Gastrocnemius medialis (tissue), 4 donors: ENCODE results near the gene PRR23E. TPM values are rescaled to one million over a fixed set of nuclear protein-coding genes. Genes with fewer than 3 reads are reported as not detected.

Experiments used
- ATAC-seq, 2 donors: fragments of 150-250 bp; one replicate each; pipeline ENCODE4 v1.9.1; 2016
- DNase-seq, 2 donors: peaks; one replicate each; pipeline ENCODE4 v3.0.0-alpha.2; 2019
- H3K27ac ChIP-seq, 4 donors: fragments of 200-600 bp; sonication (generic); 1 replicate in 1 of 4; 2 replicates in 3 of 4; pipeline ENCODE4 v1.5.1; 2016 to 2018; ENCODE audit warnings: mild to moderate bottlenecking in 2 of 4, moderate library complexity in 1 of 4
- H3K27me3 ChIP-seq, 3 donors: fragments of 200-600 bp; sonication (generic) in 2 of 3; 1 replicate in 1 of 3; 2 replicates in 2 of 3; pipeline versions ENCODE4 v1.5.1 to v1.6.0; 2016 to 2019; ENCODE audit warnings: mild to moderate bottlenecking in 1 of 3, moderate library complexity in 1 of 3
- H3K36me3 ChIP-seq, 2 donors: fragments of 200-600 bp; sonication (generic) in 1 of 2; one replicate each; pipeline ENCODE4 v1.5.1; 2017 to 2018
- H3K4me1 ChIP-seq, 2 donors: fragments of 200-600 bp; sonication (generic) in 1 of 2; one replicate each; pipeline ENCODE4 v1.5.1; 2016 to 2017; ENCODE audit warnings: mild to moderate bottlenecking in 2 of 2
- H3K4me3 ChIP-seq, 4 donors: fragments of 200-600 bp; sonication (generic) in 3 of 4; 1 replicate in 1 of 4; 2 replicates in 3 of 4; pipeline ENCODE4 v1.5.1; 2016 to 2019; ENCODE audit warnings: mild to moderate bottlenecking in 2 of 4
- H3K9me3 ChIP-seq, 3 donors: fragments of 200-600 bp; sonication (generic) in 2 of 3; 1 replicate in 1 of 3; 2 replicates in 2 of 3; pipeline ENCODE4 v1.5.1; 2016 to 2019
- CTCF ChIP-seq, 5 experiments: fragments of 450-650 bp in 3 of 5; fragments of 200-600 bp in 2 of 5; sonication (generic) in 2 of 5; IDR thresholded peaks in 4 of 5; conservative IDR thresholded peaks in 1 of 5; 1 replicate in 4 of 5; 2 replicates in 1 of 5; pipeline ENCODE4 v1.5.1; 2016 to 2019; ENCODE audit warnings: antibody characterized with exemption in 5 of 5, mild to moderate bottlenecking in 3 of 5, moderate library complexity in 3 of 5
- POLR2A ChIP-seq, 2 donors: fragments of 450-650 bp; IDR thresholded peaks; one replicate each; pipeline ENCODE4 v1.6.1; 2017; ENCODE audit warnings: antibody characterized with exemption in 2 of 2, mild to moderate bottlenecking in 2 of 2, moderate library complexity in 2 of 2
- in situ Hi-C, 4 donors: fragments of 200-750 bp; cut with MboI; loops; one replicate each; pipeline versions ENCODE4 v1.15.0 to v1.8.0; 2017; ENCODE audit warnings: low sequenced_read_pairs in 4 of 4
- intact Hi-C: fragments of 100-400 bp; cut with DNase I; formaldehyde crosslinking; loops from one replicate; pipeline ENCODE4 v1.15.1; 2023; ENCODE audit warnings: low total_unique reads
- total RNA-seq, 4 donors: library from RNA; depleted of rRNA; stranded (reverse); fragments of >200 nt; gene quantifications; one replicate each; pipeline versions ENCODE4 v1.1.0 to v1.2.3, GENCODE V29; 2016

Gene PRR23E
- total RNA-seq, 4 donors from 2014 or later: not detected

GRCh38 chr3:127161973-127162579 lies 30.9 kb upstream of the PRR23E start:
- Histone ChIP-seq H3K4me3 (no peak overlapping the region), H3K4me1 (no peaks in the 10 kb centered on the region), H3K27me3 (peaks cover 0 to 6% (median 0%) of the 10 kb centered on the region in 3 donors), H3K9me3 (no peaks in the 10 kb centered on the region), H3K36me3 (no peaks in the 10 kb centered on the region), H3K27ac (no peak overlapping the region)
- in situ Hi-C loops: no loop called here
- ATAC-seq: no peak
- TF ChIP-seq POLR2A (IDR thresholded peaks at IDR 0.05): no peak
- no peak for TF ChIP-seq CTCF (IDR thresholded peaks at IDR 0.05 in 4 of 5, conservative IDR thresholded peaks at IDR 0.05 in 1 of 5)
- intact Hi-C loops: loop anchor here (10.0 kb wide), 1 partner anchor 177 kb away; the partner anchor contains the start of gene PLXNA1
- no peak for DNase-seq

- Histone ChIP-seq H3K4me3 (no peak overlapping the region), H3K36me3 (no peaks in the 10 kb centered on the region), H3K4me1 (peaks cover 0 to 2% of the 10 kb centered on the region in 2 donors), H3K27ac (no peak overlapping the region), H3K27me3 (no peaks in the 10 kb centered on the region), H3K9me3 (no peaks in the 10 kb centered on the region)
- intact Hi-C loops: loop anchor here (10.0 kb wide), 1 partner anchor 178 kb away; the partner anchor contains the start of gene PLXNA1
- no peak for DNase-seq
- no peak for TF ChIP-seq CTCF (IDR thresholded peaks at IDR 0.05 in 4 of 5, conservative IDR thresholded peaks at IDR 0.05 in 1 of 5)
- TF ChIP-seq POLR2A (IDR thresholded peaks at IDR 0.05): no peak
- no peak for ATAC-seq
- in situ Hi-C loops: no loop called here
Measured at GRCh38 chr3:127162947-127163645, 29.8 kb upstream of the PRR23E start.

- ATAC-seq (no peak), DNase-seq (no peak)
- intact Hi-C loops: loop anchor here (10.0 kb wide), 1 partner anchor 180 kb away; the partner anchor contains the start of gene PLXNA1
- no peak overlapping the region for H3K4me3 ChIP-seq
- in situ Hi-C loops: no loop called here
- H3K36me3 ChIP-seq: no peaks in the 10 kb centered on the region
- no peaks in the 10 kb centered on the region for H3K9me3 ChIP-seq
- no peak overlapping the region for H3K27ac ChIP-seq
- H3K27me3 ChIP-seq: no peaks in the 10 kb centered on the region
- peaks cover 11 to 12% of the 10 kb centered on the region in 2 donors for H3K4me1 ChIP-seq
- TF ChIP-seq POLR2A (IDR thresholded peaks at IDR 0.05) (no peak), CTCF (IDR thresholded peaks at IDR 0.05 in 4 of 5, conservative IDR thresholded peaks at IDR 0.05 in 1 of 5) (no peak)
Measured at GRCh38 chr3:127164615-127165014, 28.3 kb upstream of the PRR23E start.

GRCh38 chr3:127165036-127165435 lies 27.9 kb upstream of the PRR23E start:
- intact Hi-C loops: loop anchor here (10.0 kb wide), 1 partner anchor 180 kb away; the partner anchor contains the start of gene PLXNA1
- in situ Hi-C loops: no loop called here
- Histone ChIP-seq H3K4me1 (peaks cover 11 to 12% of the 10 kb centered on the region in 2 donors), H3K36me3 (no peaks in the 10 kb centered on the region), H3K27ac (no peak overlapping the region), H3K4me3 (no peak overlapping the region), H3K27me3 (no peaks in the 10 kb centered on the region), H3K9me3 (no peaks in the 10 kb centered on the region)
- no peak for ATAC-seq
- DNase-seq: no peak
- TF ChIP-seq CTCF (IDR thresholded peaks at IDR 0.05 in 4 of 5, conservative IDR thresholded peaks at IDR 0.05 in 1 of 5): no peak
- no peak for TF ChIP-seq POLR2A (IDR thresholded peaks at IDR 0.05)
